ENCODE measurements around the gene TIMM29. TPM values are rescaled to one million over a fixed set of nuclear protein-coding genes. Genes with fewer than 3 reads are reported as not detected.

The TIMM29 gene
- total and polyA plus RNA-seq, 9 of the 15 experiments (the other 6 are each of a cell fraction or from before 2014, with no cell fraction given) = 2.4 to 29.4 (median 16.3) TPM

DNA sequence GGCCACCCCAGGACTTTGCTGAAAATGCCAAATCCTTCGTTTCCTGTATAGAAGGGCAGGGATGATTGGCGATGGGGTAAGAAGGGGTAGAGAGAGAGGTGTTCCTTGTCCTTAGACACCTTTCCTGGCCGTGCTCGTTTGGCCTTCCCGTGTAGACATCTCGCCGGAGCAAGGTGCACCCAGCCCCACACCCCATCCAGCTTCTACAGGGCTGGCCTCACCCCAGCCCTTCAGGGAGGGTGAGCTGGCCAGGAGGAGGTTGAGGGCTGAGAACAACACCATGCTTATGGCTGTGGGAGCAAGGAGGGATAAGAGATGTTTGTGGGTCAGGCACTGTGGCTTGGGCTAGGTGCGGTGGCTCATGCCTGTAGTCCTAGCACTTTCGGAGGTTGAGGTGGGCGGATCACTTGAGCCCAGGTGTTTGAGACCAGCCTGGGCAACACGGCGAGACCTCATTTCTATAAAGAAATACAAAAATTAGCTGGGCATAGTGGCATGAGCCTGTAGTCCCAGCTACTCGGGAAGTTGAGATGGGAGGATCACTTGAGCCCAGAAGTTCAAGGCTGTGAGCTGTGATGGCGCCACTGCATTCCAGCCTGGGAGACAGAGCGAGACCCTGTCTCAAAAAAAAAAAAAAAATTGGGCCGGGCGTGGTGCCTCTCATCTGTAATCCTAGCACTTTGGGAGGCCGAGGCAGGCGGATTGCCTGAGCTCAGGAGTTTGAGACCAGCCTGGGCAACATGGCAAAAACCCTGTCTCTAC lies 47.7 kb downstream of the TIMM29 start:
- no peaks in the 10 kb centered on the region; the same call in 1 of the 2 replicates for H3K9me3 ChIP-seq (replicated peaks; ENCODE audit: control insufficient read depth, insufficient read depth, low read depth, low read length)
- no peak; the same call in 1 of the 3 replicates for ATAC-seq
- H3K79me2 ChIP-seq (ENCODE audit: control insufficient read depth, insufficient read depth, low read length) = peaks cover 94% of the 10 kb centered on the region
- H3K36me3 ChIP-seq (ENCODE audit: control insufficient read depth, insufficient read depth, low read length) = peaks cover 29% of the 10 kb centered on the region; the same call in 2 of the 3 replicates
- peak in 1 of 4 experiments; percentile 11 for DNase-seq (ENCODE audit: extremely low read depth in 1 of 4, low spot score in 3 of 4)
- TF ChIP-seq MED1 (CRISPR knock-in tag; IDR thresholded peaks at IDR 0.05; ENCODE audit: borderline replicate concordance) (no peak), ZFP36 (IDR thresholded peaks at IDR 0.05; ENCODE audit: low read depth, low read length, partially characterized antibody) (no peak), PYGO2 (tag; IDR thresholded peaks at IDR 0.05) (no peak), HOXB6 (CRISPR knock-in tag; IDR thresholded peaks at IDR 0.05; ENCODE audit: borderline replicate concordance) (no peak), ZNF24 (IDR thresholded peaks at IDR 0.05) (no peak), PHF20 (IDR thresholded peaks at IDR 0.05; ENCODE audit: partially characterized antibody) (no peak), NCOA6 (IDR thresholded peaks at IDR 0.05) (no peak), ZKSCAN8 (CRISPR knock-in tag; IDR thresholded peaks at IDR 0.05) (no peak)
- TF ChIP-seq, protein P1, sequence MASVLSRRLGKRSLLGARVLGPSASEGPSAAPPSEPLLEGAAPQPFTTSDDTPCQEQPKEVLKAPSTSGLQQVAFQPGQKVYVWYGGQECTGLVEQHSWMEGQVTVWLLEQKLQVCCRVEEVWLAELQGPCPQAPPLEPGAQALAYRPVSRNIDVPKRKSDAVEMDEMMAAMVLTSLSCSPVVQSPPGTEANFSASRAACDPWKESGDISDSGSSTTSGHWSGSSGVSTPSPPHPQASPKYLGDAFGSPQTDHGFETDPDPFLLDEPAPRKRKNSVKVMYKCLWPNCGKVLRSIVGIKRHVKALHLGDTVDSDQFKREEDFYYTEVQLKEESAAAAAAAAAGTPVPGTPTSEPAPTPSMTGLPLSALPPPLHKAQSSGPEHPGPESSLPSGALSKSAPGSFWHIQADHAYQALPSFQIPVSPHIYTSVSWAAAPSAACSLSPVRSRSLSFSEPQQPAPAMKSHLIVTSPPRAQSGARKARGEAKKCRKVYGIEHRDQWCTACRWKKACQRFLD (CRISPR knock-in tag; IDR thresholded peaks at IDR 0.05) = no peak
- TF ChIP-seq, protein P2, sequence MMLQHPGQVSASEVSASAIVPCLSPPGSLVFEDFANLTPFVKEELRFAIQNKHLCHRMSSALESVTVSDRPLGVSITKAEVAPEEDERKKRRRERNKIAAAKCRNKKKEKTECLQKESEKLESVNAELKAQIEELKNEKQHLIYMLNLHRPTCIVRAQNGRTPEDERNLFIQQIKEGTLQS (IDR thresholded peaks at IDR 0.05) = no peak
- TF ChIP-seq, protein P2 (CRISPR knock-in tag; conservative IDR thresholded peaks at IDR 0.05) = no peak
- TF ChIP-seq, protein P3, sequence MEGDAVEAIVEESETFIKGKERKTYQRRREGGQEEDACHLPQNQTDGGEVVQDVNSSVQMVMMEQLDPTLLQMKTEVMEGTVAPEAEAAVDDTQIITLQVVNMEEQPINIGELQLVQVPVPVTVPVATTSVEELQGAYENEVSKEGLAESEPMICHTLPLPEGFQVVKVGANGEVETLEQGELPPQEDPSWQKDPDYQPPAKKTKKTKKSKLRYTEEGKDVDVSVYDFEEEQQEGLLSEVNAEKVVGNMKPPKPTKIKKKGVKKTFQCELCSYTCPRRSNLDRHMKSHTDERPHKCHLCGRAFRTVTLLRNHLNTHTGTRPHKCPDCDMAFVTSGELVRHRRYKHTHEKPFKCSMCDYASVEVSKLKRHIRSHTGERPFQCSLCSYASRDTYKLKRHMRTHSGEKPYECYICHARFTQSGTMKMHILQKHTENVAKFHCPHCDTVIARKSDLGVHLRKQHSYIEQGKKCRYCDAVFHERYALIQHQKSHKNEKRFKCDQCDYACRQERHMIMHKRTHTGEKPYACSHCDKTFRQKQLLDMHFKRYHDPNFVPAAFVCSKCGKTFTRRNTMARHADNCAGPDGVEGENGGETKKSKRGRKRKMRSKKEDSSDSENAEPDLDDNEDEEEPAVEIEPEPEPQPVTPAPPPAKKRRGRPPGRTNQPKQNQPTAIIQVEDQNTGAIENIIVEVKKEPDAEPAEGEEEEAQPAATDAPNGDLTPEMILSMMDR (IDR thresholded peaks at IDR 0.05 in 2 of 3, conservative IDR thresholded peaks at IDR 0.05 in 1 of 3; ENCODE audit: insufficient read depth in 2 of 3, low read depth in 1 of 3, low read length in 3 of 3) = no peak
- TF ChIP-seq, protein P4, sequence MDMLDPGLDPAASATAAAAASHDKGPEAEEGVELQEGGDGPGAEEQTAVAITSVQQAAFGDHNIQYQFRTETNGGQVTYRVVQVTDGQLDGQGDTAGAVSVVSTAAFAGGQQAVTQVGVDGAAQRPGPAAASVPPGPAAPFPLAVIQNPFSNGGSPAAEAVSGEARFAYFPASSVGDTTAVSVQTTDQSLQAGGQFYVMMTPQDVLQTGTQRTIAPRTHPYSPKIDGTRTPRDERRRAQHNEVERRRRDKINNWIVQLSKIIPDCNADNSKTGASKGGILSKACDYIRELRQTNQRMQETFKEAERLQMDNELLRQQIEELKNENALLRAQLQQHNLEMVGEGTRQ (CRISPR knock-in tag; IDR thresholded peaks at IDR 0.05) = no peak
- CTCF ChIA-PET (ENCODE audit: low intra/inter-chr PET ratio) = no interaction called here
- H3K27me3 ChIP-seq (ENCODE audit: control insufficient read depth in 2 of 2, insufficient read depth in 2 of 2, low read length in 2 of 2) = no peaks in the 10 kb centered on the region
- POLR2A ChIA-PET = interaction anchor here (0.6 to 1.5 kb wide), 3 partner anchors 14 to 253 kb away, joined by 3 to 5 read pairs (median 5); partner anchors contain the start of gene SMARCA4
- H3K4me1 ChIP-seq (replicated peaks in 1 of 2; ENCODE audit: control insufficient read depth in 2 of 2, insufficient read depth in 2 of 2, low read length in 2 of 2) = peaks cover 0 to 10% of the 10 kb centered on the region in 2 experiments; a peak in 2 of 5 replicates
- H3K27ac ChIP-seq (ENCODE audit: extremely low read depth, low read depth, low read length) = no peak overlapping the region; the same call in 2 of the 3 replicates
- peak overlapping the region in 1 of 2 experiments; percentile 82; a peak in 1 of 4 replicates for H3K9ac ChIP-seq (ENCODE audit: insufficient read depth in 1 of 2, low read depth in 2 of 2, low read length in 2 of 2)
- H3K9me1 ChIP-seq (ENCODE audit: control insufficient read depth, insufficient read depth, low read length) = peaks cover 4% of the 10 kb centered on the region
- no peak overlapping the region for H2AFZ ChIP-seq (ENCODE audit: low read depth, low read length)
- 83% methylated on average over 16 of the region's 19 CpGs for WGBS (ENCODE audit: insufficient coverage, low coverage, missing lambda C conversion rate)
- no peak overlapping the region for H3K4me2 ChIP-seq (ENCODE audit: insufficient read depth, low read length)
- peaks cover 15% of the 10 kb centered on the region for H4K20me1 ChIP-seq (replicated peaks; ENCODE audit: control insufficient read depth, insufficient read depth, low read length)
- no peak overlapping the region for H3K4me3 ChIP-seq
- in situ Hi-C loops (cut with MboI) = no loop called here
- no TSS peak for BruUV-seq (replicated peaks)
- intact Hi-C loops (cut with micrococcal nuclease) = no loop called here
- no peak for FAIRE-seq

Measured in K562 (cell line).